OCI-LY3 (cell line): ENCODE data around the gene TAF5L.

Source experiments
- H2AFZ ChIP-seq: fragments of 200-600, 300-600 bp; shearing (Covaris generic); 2 replicates; pipeline ENCODE4 v1.6.0; 2014; ENCODE audit warnings: antibody characterized with exemption, low read depth, low read length
- H3K27ac ChIP-seq: fragments of 200-600, 300-600 bp; sonication (generic); 2 replicates; pipeline ENCODE4 v1.5.1; 2014; ENCODE audit warnings: mild to moderate bottlenecking, low read length, moderate library complexity, mixed read lengths
- H3K27me3 ChIP-seq: fragments of 200-600, 300-600 bp; sonication (generic); 2 replicates; pipeline ENCODE4 v1.6.1; 2014; ENCODE audit warnings: low read depth, low read length, mixed read lengths
- H3K36me3 ChIP-seq: fragments of 200-600, 300-600 bp; sonication (generic); replicated peaks from 2 replicates; pipeline ENCODE3; 2014; ENCODE audit warnings: low read depth, low read length, mixed read lengths
- H3K4me1 ChIP-seq: fragments of 300-600, 200-600 bp; sonication (generic); 2 replicates; pipeline ENCODE4 v1.6.1; 2014; ENCODE audit warnings: low read length, mixed read lengths
- H3K4me2 ChIP-seq: fragments of 200-600, 300-600 bp; sonication (generic); 2 replicates; pipeline ENCODE4 v1.6.1; 2014; ENCODE audit warnings: low read length, mixed read lengths
- H3K4me3 ChIP-seq: fragments of 300-600, 200-600 bp; sonication (generic); 2 replicates; pipeline ENCODE4 v1.5.1; 2014; ENCODE audit warnings: antibody characterized with exemption, mild to moderate bottlenecking, low read length, moderate library complexity
- H3K79me2 ChIP-seq: fragments of 300-600, 200-600 bp; shearing (Covaris generic); 2 replicates; pipeline ENCODE4 v1.6.1; 2014; ENCODE audit warnings: mild to moderate bottlenecking, low read length, mixed read lengths
- H3K9ac ChIP-seq: fragments of 300-600, 200-600 bp; shearing (Covaris generic); 2 replicates; pipeline ENCODE4 v1.6.0; 2014; ENCODE audit warnings: mild to moderate bottlenecking, low read length, moderate library complexity
- H3K9me3 ChIP-seq: fragments of 200-600, 300-600 bp; shearing (Covaris generic); 2 replicates; pipeline ENCODE4 v1.6.1; 2014; ENCODE audit warnings: low read length, mixed read lengths; ENCODE audit not compliant: insufficient read depth
- H4K20me1 ChIP-seq: fragments of 200-600, 300-600 bp; sonication (generic); 2 replicates; pipeline ENCODE4 v1.6.1; 2016; ENCODE audit warnings: low read length, mixed read lengths; ENCODE audit not compliant: insufficient read depth
- CTCF ChIP-seq: fragments of 200-600, 300-600 bp; sonication (generic); IDR thresholded peaks from 2 replicates; pipeline ENCODE4 v1.5.1; 2014; ENCODE audit warnings: antibody characterized with exemption, low read length, low read depth
- EZH2phosphoT487 ChIP-seq: fragments of 200-600 bp; shearing (Covaris generic); IDR thresholded peaks from 2 replicates; pipeline ENCODE4 v1.6.1; 2018; ENCODE audit warnings: antibody characterized with exemption, mixed run types, low read depth

Gene TAF5L

GRCh38 chr1:229574679-229575442 lies 51.1 kb downstream of the TAF5L start:
- H3K9me3 ChIP-seq = no peaks in the 10 kb centered on the region
- no peak overlapping the region for H3K4me3 ChIP-seq
- H3K4me1 ChIP-seq = peaks cover 39% of the 10 kb centered on the region
- no peak overlapping the region for H2AFZ ChIP-seq
- H3K27me3 ChIP-seq = no peaks in the 10 kb centered on the region
- no peak overlapping the region for H3K27ac ChIP-seq
- H3K79me2 ChIP-seq = no peaks in the 10 kb centered on the region
- no peaks in the 10 kb centered on the region for H4K20me1 ChIP-seq
- TF ChIP-seq EZH2phosphoT487 = no peak
- TF ChIP-seq CTCF = no peak
- no peak overlapping the region for H3K4me2 ChIP-seq
- no peak overlapping the region for H3K9ac ChIP-seq
- H3K36me3 ChIP-seq = no peaks in the 10 kb centered on the region

DNA sequence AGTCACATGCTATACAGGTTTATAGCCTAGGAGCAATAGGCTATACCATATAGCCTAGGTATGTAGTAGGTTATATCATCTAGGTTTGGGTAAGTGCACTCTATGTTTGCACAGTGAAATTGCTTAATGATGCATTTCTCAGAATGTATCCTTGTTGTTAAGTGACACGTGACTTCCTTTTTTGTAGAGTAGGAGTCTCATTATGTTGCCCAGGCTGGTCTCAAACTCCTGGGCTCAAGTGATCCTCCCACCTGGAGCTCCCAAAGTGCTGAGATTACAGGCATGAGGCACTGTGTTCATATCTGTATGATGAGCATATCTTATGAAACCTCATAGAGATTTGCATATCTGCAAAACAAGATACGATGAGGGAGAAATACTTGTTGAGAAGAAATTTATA lies 53.6 kb downstream of the TAF5L start:
- H2AFZ ChIP-seq = no peak overlapping the region

GRCh38 chr1:229570891-229571516 lies 54.9 kb downstream of the TAF5L start:
- no peaks in the 10 kb centered on the region for H3K36me3 ChIP-seq
- H3K4me2 ChIP-seq = peak overlapping the region; percentile 29
- TF ChIP-seq CTCF = no peak
- TF ChIP-seq EZH2phosphoT487 = no peak
- H3K9me3 ChIP-seq = no peaks in the 10 kb centered on the region
- no peaks in the 10 kb centered on the region for H3K79me2 ChIP-seq
- no peaks in the 10 kb centered on the region for H3K27me3 ChIP-seq
- H2AFZ ChIP-seq = no peak overlapping the region; the same call in 1 of the 2 replicates
- 0 out of 2 replicates have a peak overlapping the region, but pooled peaks have one; percentile 2 for H3K27ac ChIP-seq
- H4K20me1 ChIP-seq = no peaks in the 10 kb centered on the region
- no peak overlapping the region for H3K9ac ChIP-seq
- H3K4me3 ChIP-seq = no peak overlapping the region
- peaks cover 33% of the 10 kb centered on the region for H3K4me1 ChIP-seq

More for the DNA sequence above, 53.6 kb downstream of the TAF5L start:
- H3K4me2 ChIP-seq = peak overlapping the region; percentile 20; the same call in 1 of the 2 replicates
- no peak overlapping the region for H3K4me3 ChIP-seq
- H3K27ac ChIP-seq = no peak overlapping the region
- H3K36me3 ChIP-seq = no peaks in the 10 kb centered on the region
- H3K79me2 ChIP-seq = no peaks in the 10 kb centered on the region
- TF ChIP-seq CTCF (no peak), EZH2phosphoT487 (no peak)
- H3K4me1 ChIP-seq = peaks cover 28% of the 10 kb centered on the region
- H3K9me3 ChIP-seq = no peaks in the 10 kb centered on the region
- H3K9ac ChIP-seq = no peak overlapping the region
- no peaks in the 10 kb centered on the region for H4K20me1 ChIP-seq
- H3K27me3 ChIP-seq = no peaks in the 10 kb centered on the region

GRCh38 chr1:229570305-229570704 lies 55.6 kb downstream of the TAF5L start:
- Histone ChIP-seq H3K4me3 (no peak overlapping the region), H4K20me1 (no peaks in the 10 kb centered on the region), H3K27me3 (no peaks in the 10 kb centered on the region), H3K27ac (no peak overlapping the region), H3K4me1 (peaks cover 33% of the 10 kb centered on the region), H3K79me2 (no peaks in the 10 kb centered on the region), H2AFZ (no peak overlapping the region), H3K36me3 (no peaks in the 10 kb centered on the region), H3K9me3 (no peaks in the 10 kb centered on the region), H3K4me2 (0 out of 2 replicates have a peak overlapping the region, but pooled peaks have one; percentile 29), H3K9ac (no peak overlapping the region)
- TF ChIP-seq CTCF (no peak), EZH2phosphoT487 (no peak)
